ENCODE data around the gene RBM48. TPM values are rescaled to one million over a fixed set of nuclear protein-coding genes. Genes with fewer than 3 reads are reported as not detected.

Gene RBM48
- 15.9 TPM for total RNA-seq

DNA sequence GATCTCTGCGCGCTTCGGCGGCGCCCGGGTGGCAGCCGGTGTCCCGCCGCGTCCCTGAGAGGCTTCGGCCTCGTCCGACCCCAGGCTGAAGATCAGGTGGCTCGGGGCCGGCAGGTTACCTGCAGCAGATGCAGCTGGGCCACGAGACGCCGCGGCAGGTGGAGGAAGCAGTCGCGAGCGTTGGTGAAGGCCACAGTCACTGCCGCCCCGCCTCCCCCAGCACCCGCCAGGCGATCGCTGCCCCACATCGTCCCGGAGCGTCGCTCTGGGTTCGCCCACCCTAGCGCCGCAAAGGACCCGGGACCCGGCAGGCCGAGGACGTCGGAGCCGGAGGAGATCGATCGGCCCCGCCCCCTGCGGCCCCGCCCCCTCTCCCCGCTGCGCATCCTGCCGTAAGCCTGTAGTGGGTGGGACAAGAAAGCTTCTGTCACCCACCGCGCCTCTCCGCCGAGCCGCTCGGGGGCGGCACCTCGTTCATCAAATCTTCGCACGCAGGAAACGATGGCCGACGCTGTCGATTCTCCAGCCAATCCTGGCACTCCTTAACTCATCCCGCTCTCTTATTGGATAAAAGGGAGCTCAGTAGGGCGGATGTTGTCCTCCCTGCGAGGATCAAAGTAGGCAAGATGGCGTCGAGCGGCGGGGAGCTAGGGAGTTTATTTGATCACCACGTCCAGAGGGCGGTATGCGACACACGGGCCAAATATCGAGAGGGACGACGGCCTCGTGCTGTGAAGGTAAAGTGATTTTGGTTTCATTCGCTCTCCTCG is at the start of gene RBM48, which contains the start of gene PEX1:
Gene RBM48, plus strand, starts transcription at position 608 of the 770 bp plus-strand sequence. Its CDS starts 19 bp downstream, at position 627.
Gene PEX1, minus strand, starts transcription at position 333 of the 770 bp plus-strand sequence. Its CDS starts 85 bp downstream, at position 248.

Other genes starting within 250 kb of the RBM48 start
- gene GATAD1, start 81.3 kb upstream of the RBM48 start, total RNA-seq: 50.4 TPM
- not detected for gene ERVW-1, start 50.8 kb upstream of the RBM48 start, total RNA-seq
- gene PEX1, start 275 bp upstream of the RBM48 start, total RNA-seq: 26.6 TPM
- 18.7 TPM for gene FAM133B, start 61.6 kb downstream of the RBM48 start, total RNA-seq

All from metanephros (tissue), 1 donor.